Thyroid gland (tissue), 4 donors: ENCODE data around the gene VOPP1. TPM values are rescaled to one million over a fixed set of nuclear protein-coding genes. Genes with fewer than 3 reads are reported as not detected.
"Not testable (repeated sequence)": the region's sequence is repeated elsewhere in the genome, so short reads cannot be mapped to it uniquely, and the experiment has no call there.

Experiments used
- DNase-seq, 2 donors: peaks; one replicate each; pipeline ENCODE4 v3.0.0-alpha.2; 2019
- H3K27ac ChIP-seq, 3 donors: fragments of 200-600 bp; sonication (generic); 1 replicate in 2 of 3; 2 replicates in 1 of 3; pipeline ENCODE4 v1.5.1; 2016 to 2019; ENCODE audit warnings: mild to moderate bottlenecking in 1 of 3, moderate library complexity in 1 of 3
- H3K27me3 ChIP-seq: fragments of 200-600 bp; sonication (generic); one replicate; pipeline ENCODE4 v1.5.1; 2019
- H3K36me3 ChIP-seq, 2 donors: fragments of 200-600 bp; sonication (generic); one replicate each; pipeline ENCODE4 v1.5.1; 2016 to 2019
- H3K4me1 ChIP-seq, 2 donors: fragments of 200-600 bp; sonication (generic); one replicate each; pipeline ENCODE4 v1.5.1; 2017 to 2019
- H3K4me3 ChIP-seq, 3 donors: fragments of 200-600 bp; sonication (generic); replicated peaks in 1 of 3; 1 replicate in 2 of 3; 2 replicates in 1 of 3; pipeline ENCODE4 v1.5.1; 2016; ENCODE audit warnings: mild to moderate bottlenecking in 1 of 3
- H3K9me3 ChIP-seq: fragments of 200-600 bp; sonication (generic); one replicate; pipeline ENCODE4 v1.5.1; 2017
- POLR2A ChIP-seq, 2 donors: fragments of 450-650 bp; IDR thresholded peaks; one replicate each; pipeline ENCODE4 v1.6.1; 2017; ENCODE audit warnings: antibody characterized with exemption in 2 of 2, mild to moderate bottlenecking in 2 of 2, moderate library complexity in 1 of 2
- WGBS, 2 donors: methylation state at CpG; one replicate each; pipeline ENCODE4 v1.1.5; 2017; 5-methylcytosine and 5-hydroxymethylcytosine counted together
- intact Hi-C: fragments of 100-400 bp; cut with DNase I; formaldehyde crosslinking; loops from one replicate; pipeline ENCODE4 v1.15.1; 2023
- total RNA-seq, 4 donors: library from RNA; depleted of rRNA; stranded (reverse); fragments of >200 nt; gene quantifications; one replicate each; pipeline ENCODE4 v1.2.3, GENCODE V29; 2016
- TF ChIP-seq, protein P1 (sequence below), 6 experiments: fragments of 200-600 bp in 3 of 6; fragments of 450-650 bp in 3 of 6; sonication (generic) in 3 of 6; IDR thresholded peaks; one replicate each; pipeline ENCODE4 v1.5.1; 2016 to 2019; ENCODE audit warnings: antibody characterized with exemption in 6 of 6, mild to moderate bottlenecking in 2 of 6, inconsistent platforms in 1 of 6, moderate library complexity in 1 of 6

Gene VOPP1
- total RNA-seq, 4 donors from 2014 or later, result 42.6 to 58.0 (median 46.2) TPM

DNA sequence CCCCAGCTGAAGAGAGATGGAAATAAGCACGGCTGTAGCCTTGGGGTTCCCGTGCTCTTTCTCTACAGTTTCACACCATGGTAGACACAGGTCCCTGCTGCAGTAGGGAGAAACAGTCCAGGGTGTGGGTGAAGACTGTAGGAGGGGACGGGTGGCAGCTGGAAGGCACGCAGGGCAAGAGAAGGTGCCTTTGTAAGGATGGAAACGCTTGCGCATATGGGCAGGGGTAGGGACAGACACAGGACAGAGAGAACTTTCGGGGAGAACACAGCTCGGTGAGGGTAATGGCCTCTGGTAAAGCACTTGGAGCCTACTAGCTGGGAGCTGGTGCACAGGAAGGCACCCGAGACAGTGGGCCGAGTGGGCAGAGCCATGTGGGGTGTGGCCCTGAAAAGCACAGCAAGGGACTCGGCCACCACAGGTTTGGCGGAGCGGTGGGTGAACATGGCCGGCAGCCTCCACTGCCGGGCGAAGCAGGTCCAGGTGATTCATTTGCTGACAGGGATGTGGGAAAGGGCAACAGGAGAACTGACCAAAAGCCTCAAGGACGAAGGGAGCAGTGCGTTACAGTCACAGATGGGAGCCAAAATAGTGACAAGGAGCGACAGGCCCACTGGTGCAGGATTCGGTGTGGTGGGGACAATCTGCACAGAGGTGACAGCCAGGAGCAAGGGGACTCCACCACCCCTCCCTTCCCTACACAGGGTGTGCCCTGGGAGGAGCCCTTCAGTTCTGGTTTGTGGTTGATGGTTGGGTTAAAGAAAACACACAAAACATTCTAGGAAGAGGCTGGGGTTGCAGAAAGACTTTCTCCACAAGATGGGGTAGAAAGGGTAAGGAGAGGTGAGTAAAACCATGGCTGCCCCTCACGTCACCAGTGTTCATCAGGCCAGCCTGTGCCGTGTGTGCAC, 97.1 kb downstream of the VOPP1 start:
- Histone ChIP-seq H3K4me1 (no peaks in the 10 kb centered on the region), H3K27ac (no peak overlapping the region), H3K4me3 (no peak overlapping the region), H3K36me3 (no peaks in the 10 kb centered on the region), H3K9me3 (no peaks in the 10 kb centered on the region), H3K27me3 (no peaks in the 10 kb centered on the region)
- intact Hi-C loops, result no loop called here
- no peak for DNase-seq
- WGBS, 2 donors, result 90 to 91% methylated on average over 22 of the region's 22 CpGs
- TF ChIP-seq POLR2A (IDR thresholded peaks at IDR 0.05), result no peak
- TF ChIP-seq, protein P1, sequence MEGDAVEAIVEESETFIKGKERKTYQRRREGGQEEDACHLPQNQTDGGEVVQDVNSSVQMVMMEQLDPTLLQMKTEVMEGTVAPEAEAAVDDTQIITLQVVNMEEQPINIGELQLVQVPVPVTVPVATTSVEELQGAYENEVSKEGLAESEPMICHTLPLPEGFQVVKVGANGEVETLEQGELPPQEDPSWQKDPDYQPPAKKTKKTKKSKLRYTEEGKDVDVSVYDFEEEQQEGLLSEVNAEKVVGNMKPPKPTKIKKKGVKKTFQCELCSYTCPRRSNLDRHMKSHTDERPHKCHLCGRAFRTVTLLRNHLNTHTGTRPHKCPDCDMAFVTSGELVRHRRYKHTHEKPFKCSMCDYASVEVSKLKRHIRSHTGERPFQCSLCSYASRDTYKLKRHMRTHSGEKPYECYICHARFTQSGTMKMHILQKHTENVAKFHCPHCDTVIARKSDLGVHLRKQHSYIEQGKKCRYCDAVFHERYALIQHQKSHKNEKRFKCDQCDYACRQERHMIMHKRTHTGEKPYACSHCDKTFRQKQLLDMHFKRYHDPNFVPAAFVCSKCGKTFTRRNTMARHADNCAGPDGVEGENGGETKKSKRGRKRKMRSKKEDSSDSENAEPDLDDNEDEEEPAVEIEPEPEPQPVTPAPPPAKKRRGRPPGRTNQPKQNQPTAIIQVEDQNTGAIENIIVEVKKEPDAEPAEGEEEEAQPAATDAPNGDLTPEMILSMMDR (IDR thresholded peaks at IDR 0.05), result no peak

DNA sequence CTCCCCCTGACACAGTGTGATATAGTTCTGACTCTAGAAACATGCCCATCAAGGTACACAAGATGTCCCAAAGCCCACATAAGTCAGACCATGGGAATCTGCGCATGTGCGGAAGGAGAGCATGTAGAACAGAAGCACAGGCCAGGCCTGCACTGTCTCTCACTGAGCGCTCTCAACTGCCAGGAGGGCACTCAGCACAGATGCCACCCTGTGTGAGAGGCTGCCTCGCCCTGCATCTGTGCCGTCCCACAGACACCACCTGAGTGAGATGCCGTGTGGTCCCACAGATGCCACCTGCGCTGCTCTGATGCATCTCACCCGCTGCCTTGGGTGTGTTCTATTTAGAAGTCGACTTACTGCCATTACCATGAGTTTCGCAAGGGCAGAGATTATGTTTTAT, 98.4 kb downstream of the VOPP1 start:
- H3K27me3 ChIP-seq, result no peaks in the 10 kb centered on the region
- TF ChIP-seq, protein P1 (IDR thresholded peaks at IDR 0.05), result no peak
- TF ChIP-seq POLR2A (IDR thresholded peaks at IDR 0.05), result no peak
- no peak overlapping the region for H3K27ac ChIP-seq
- 97 to 100% methylated on average over 10 of the region's 10 CpGs for WGBS, 2 donors
- no peaks in the 10 kb centered on the region for H3K9me3 ChIP-seq
- intact Hi-C loops, result no loop called here
- no peaks in the 10 kb centered on the region for H3K4me1 ChIP-seq
- DNase-seq, result no peak
- H3K36me3 ChIP-seq, result no peaks in the 10 kb centered on the region
- no peak overlapping the region for H3K4me3 ChIP-seq

DNA sequence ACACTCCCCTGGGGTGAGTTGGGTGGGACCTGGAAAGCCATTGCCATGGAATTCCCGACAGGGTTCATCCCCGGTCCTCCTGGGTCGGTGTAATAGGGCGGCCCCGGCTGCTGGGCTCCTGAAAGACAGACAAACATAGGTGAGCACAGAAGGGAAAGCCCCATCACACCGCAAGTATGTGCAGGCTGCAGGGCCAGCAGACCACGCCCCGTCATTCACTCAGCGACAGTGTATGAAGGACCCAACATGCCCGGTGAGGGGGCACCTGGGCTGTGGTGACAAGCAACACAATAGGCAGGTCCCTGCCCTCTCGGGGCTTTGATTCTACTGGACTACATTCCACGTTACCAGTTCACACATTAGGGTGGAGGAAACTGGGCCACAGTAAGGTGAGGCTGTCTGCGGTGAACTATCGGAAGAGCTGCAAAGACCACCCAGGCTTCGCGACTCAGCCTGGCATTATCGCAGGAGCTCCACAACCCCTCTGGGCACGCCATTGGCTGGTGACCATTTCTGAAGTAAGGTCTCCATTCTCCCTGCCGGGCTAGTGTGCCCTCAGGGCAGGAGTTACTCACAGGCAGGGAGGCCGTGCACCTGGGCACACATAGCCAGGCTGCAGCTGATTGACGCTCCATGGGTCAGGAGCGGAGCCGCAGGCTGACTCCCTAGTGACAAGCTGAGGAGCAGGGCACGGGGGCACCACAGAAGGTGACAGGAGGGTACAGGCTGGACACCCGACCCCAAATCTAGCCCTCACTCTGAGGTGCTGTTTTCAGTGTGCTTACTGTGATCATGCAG, 99.2 kb downstream of the VOPP1 start:
- no peaks in the 10 kb centered on the region for H3K9me3 ChIP-seq

DNA sequence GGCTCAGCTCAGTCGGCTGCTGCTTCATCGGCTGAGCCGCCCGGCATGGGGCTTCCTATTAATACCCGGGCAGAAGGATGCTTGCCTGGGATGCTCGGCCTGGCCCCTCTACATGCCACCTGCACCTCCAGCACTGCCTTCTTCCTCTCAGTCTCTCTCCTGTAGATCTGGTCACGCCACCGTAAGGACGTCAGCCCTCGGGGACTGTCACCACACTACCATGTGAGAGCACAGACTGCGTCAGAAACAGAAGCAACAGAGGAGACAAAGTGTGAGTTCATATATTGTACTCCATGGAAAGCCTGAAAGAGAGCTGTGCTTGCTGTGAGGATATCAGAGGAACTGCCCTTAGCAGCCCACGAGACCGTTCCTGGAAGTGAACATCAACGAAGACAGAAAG, 99.9 kb downstream of the VOPP1 start:
- H3K36me3 ChIP-seq, H3K27me3 ChIP-seq, H3K27ac ChIP-seq, H3K4me1 ChIP-seq, H3K9me3 ChIP-seq, intact Hi-C loops, DNase-seq, H3K4me3 ChIP-seq: not testable (repeated sequence)
- no CpG with 5 or more reads among the region's 14 CpGs for WGBS, 2 donors

More for the DNA sequence above, 99.2 kb downstream of the VOPP1 start:
- no peaks in the 10 kb centered on the region for H3K4me1 ChIP-seq
- H3K27ac ChIP-seq, result no peak overlapping the region
- no peaks in the 10 kb centered on the region for H3K27me3 ChIP-seq
- intact Hi-C loops, result no loop called here
- TF ChIP-seq POLR2A (IDR thresholded peaks at IDR 0.05), result no peak
- TF ChIP-seq, protein P1 (IDR thresholded peaks at IDR 0.05), result no peak
- no peak for DNase-seq
- H3K4me3 ChIP-seq, result no peak overlapping the region
- H3K36me3 ChIP-seq, result no peaks in the 10 kb centered on the region
- WGBS, 2 donors, result 93 to 96% methylated on average over 14 to 19 of the region's 25 CpGs

DNA sequence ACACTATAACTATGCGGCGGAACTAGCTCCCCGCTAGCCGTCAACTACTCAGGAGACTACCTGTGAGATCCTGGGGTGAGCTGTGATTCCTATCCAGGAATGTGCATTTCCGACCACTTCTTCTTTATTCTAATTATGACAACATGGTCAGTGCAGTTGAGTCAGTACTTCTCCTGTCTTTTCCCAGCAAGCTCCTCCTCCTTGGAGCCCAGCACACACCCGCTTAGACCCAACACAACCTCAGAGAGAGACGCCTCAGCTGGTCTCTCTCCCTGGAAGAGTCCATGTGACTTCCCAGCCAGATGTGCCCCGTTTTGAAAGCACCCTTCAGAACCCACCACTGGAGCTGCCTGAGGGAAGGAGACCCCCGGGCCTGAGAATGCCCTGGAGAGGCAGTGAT, 100.7 kb downstream of the VOPP1 start:
- H3K4me1 ChIP-seq, H3K9me3 ChIP-seq, intact Hi-C loops, DNase-seq, H3K27ac ChIP-seq, H3K4me3 ChIP-seq, H3K36me3 ChIP-seq, H3K27me3 ChIP-seq: not testable (repeated sequence)
- 83 to 100% methylated on average over 1 to 2 of the region's 9 CpGs for WGBS, 2 donors

DNA sequence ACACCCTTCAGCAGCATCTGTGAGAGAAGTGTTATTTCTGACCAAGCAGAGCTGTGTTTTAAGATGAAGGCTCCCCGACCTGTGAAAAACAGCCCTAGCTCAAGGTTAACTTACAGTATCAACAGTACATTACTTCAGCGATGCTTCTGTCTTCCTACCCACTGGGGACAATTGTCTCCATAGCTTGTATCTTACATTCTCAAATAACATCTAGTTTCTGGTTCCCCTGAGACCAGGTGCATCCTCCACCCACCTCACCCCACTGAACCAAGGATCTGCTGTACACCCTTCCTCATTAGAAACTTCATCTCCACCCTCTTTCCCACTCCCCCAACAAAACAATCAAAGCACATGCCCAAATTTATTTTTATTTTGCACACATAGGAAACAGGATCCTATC, 102.0 kb downstream of the VOPP1 start:
- Histone ChIP-seq H3K27me3 (no peaks in the 10 kb centered on the region), H3K4me1 (no peaks in the 10 kb centered on the region), H3K9me3 (no peaks in the 10 kb centered on the region), H3K36me3 (no peaks in the 10 kb centered on the region), H3K4me3 (no peak overlapping the region), H3K27ac (no peak overlapping the region)
- intact Hi-C loops, result no loop called here
- DNase-seq, result no peak
- WGBS, 2 donors, result 77 to 89% methylated on average over 2 of the region's 2 CpGs
- no peak for TF ChIP-seq POLR2A (IDR thresholded peaks at IDR 0.05)
- TF ChIP-seq, protein P1 (IDR thresholded peaks at IDR 0.05), result no peak
